ENCODE data around the gene RASL12.
A peak's percentile ranks its signal among the peaks of the same experiment; 100 is the strongest.
"Not testable (repeated sequence)": the region's sequence is repeated elsewhere in the genome, so short reads cannot be mapped to it uniquely, and the experiment has no call there.

RASL12 gene, protein sequence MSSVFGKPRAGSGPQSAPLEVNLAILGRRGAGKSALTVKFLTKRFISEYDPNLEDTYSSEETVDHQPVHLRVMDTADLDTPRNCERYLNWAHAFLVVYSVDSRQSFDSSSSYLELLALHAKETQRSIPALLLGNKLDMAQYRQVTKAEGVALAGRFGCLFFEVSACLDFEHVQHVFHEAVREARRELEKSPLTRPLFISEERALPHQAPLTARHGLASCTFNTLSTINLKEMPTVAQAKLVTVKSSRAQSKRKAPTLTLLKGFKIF

DNA sequence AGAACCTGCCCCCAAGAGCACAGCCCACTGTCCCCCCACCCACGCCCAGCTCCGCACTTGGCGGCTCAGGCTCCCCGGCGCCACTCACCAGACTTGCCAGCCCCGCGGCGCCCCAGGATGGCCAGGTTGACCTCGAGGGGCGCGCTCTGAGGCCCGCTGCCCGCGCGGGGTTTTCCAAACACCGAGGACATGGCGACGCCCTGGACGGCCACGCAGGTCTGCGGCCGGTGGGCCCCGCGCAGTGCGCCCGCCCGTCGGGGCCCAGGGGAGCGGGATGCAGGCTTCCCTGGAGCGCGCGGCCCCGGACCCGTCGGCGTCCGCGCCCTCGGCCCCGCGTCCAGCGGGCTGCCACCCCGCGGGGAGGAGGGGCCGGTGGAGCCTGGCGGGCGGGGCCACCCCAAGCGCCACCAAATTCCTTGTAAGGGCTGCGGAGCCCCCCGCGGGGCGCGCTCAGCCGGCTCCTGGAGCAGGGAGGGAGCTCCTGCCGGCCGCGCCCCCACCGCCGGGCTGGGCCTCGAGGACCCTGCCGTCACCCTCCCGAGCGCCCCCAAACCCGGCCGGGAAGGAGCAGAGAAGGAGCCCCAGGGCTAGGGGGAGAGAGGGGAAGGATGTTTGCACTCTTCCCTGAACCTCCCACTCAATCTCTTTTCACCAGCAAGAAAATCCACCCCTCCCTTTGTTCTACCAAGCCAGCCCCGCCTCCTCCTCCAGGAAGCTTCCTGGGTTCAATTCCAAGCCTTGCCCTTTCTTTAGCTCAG lies at the start of gene RASL12:
Gene RASL12, minus strand, starts transcription at position 347 of the 758 bp plus-strand sequence. Its CDS starts 156 bp downstream, at position 191.
- no peak for DNase-seq (ENCODE audit: low spot score)

DNA sequence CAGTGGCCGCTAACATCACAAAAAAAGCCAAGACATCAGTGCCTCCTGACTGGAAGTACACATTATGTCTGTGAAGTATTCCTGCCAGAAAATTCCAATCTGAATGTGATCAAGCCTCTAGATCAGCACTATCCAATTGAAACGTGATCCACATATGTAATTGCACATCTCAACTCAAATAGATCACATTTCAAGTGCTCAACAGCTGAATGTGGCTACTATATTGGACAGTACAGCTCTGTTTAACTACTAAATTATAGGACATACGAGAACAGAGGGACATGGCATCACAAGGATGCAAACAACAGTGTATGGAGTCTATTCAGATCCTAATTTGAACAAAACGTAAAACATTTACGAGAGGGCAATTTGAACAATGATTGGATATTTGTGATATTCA lies 47.8 kb upstream of the RASL12 start:
- no peak for DNase-seq (ENCODE audit: low spot score)

DNA sequence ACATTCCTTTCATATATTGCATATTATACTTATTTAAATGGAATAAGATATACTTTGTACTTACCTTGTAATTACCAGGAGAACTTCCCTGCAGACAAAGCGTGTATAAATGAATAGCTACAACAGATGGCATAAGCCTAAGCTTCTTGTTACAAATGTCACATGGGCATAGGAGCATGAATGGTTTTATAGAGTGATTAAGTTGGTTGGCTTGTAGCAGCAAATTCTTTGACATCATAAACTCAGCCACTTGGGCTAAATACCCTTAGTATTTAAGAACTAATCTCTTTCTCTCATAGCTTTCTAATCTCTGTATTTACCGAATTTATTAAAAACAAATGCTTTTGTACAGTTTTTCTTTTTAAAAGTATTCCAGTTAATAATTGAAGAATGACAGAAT lies 47.3 kb upstream of the RASL12 start, which contains the start of gene UBAP1L:
Gene UBAP1L, minus strand, starts transcription at position 115 of the 400 bp plus-strand sequence. CDS start 8,985 bp downstream, outside the sequence.
- no peak for DNase-seq (ENCODE audit: low spot score)

DNA sequence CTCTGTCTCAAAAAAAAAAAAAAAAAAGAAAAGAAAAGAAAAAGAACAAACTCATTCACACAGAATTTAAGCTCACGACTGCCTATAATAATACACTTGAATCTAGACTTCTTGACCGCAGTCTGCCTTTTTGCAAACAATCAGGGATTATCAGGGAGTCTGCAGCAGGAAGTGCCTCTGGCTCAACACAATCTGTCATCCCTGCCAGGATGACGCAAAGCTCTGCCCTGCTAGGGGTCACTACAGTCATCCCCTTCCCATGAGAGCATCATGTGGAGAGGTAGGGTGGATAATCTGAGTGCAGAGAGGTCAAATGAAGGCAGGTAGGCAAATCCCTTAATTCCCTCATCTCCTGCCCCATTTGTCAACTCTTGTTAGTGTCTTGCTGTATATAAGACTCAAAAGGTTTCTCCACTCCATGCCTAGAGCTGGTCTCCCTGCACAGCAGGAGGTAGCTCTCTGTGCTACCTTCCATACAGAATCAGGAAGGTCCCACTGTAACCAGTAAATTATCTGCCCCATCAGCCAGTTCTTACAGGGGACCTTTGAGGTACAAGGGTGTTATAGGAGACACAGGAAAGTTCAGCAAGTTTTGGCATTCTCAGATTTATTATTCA lies 43.0 kb upstream of the RASL12 start:
- DNase-seq (ENCODE audit: low spot score): no peak

DNA sequence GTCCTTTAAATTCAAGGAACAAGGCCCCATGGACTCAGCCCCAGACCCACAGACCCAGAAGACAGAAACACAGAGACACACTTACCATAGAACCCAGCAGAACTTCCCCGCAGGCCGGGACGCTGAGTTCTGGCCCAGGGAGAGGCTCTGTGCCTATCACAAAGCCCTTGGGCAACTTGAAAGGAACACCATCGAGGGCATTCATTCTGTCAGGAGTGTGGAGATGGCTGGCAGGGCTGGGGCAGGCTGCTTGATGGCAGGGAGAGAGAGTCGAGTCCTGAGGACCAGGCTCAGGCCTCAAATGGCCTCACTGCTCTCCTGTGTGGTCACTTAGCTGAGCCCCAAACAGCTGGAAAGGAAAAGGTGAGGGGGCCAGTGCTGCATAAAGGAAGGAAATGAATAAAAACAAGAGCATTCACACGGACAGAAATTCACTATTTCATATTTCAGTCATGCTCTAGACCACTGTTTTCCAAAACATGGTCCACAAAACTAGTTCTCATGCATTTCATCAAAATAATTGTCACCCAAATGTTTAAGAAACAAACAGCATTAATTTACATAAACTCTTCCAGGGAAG lies 38.3 kb upstream of the RASL12 start:
- no peak for DNase-seq (ENCODE audit: low spot score)

DNA sequence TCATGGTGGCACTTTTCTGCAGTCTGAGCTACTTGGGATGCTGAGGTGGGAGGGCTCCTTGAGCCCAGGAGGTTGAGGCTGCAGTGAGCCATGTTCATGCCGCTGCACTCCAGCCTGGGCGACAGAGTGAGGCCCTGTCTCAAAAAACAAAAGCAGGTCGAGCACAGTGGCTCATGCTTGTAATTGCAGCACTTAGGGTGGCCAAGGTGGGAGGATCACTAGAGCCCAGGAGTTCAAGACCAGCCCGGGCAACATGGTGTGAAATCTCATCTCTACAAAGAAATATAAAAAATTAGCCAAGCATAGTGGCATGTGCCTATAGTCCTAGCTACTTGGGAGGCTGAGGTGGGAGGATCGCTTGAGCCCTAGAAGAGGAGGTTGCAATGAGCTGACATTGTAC lies 37.2 kb upstream of the RASL12 start:
- DNase-seq (ENCODE audit: low spot score): no peak

DNA sequence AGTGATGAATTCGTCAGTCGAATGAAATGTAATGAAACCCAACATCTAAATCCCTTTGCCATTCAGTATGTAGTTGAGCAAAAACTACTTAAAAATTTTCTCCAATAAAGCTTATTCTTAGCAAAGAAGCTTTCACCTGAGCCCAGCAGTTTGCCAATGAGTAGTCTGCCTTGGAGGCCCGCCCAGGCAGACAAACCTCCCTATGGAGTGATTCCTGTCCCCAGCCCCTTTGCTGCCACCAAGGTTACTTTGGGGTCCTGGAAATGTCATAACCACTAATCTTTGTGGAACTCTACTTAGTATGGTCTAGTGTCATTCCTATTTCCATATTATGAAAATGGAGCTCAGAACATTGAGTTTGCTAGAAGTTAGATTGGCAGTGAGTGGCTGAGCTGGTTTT lies 35.1 kb upstream of the RASL12 start:
- DNase-seq (ENCODE audit: low spot score): no peak

DNA sequence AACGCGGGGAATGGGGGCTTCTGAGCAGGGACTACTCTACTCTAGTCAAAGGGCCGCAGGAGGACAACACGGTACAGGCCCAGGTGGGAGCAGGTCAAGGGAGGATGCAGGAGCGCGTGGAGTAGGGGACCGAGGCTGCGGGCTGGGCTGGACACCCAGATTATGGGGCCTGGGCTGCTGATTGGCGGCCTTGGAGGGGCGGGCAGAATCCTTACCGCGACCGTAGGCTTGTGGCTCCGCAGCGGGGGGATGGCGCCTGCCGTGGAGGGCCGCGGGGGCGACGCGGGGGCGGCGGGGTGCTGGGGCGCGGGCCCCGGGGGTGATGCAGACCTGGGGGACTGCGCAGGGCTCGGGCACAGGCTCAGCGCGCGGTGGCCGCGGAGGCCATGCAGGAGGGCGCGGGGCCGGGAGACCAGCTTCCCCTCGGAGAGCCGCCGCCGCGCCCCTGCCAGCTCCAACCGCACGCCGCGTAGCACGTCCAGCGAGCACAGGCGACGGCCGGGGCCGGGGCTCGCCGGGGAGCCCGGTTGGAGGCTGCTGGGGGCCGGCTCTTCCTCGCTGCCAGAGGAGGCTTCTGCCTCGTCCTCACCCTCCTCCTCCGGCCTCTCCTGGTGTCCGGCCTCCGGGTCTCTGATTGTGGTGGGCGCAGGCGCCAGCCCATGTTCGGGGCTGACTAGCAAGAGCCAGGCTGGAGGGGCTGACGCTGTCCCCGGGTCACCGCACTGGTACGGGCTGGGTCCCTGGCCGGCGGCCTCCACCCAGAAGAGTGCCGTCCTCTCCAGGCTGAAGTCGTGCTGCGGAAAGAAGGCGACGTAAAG lies 34.3 kb upstream of the RASL12 start:
- no peak for DNase-seq (ENCODE audit: low spot score)

DNA sequence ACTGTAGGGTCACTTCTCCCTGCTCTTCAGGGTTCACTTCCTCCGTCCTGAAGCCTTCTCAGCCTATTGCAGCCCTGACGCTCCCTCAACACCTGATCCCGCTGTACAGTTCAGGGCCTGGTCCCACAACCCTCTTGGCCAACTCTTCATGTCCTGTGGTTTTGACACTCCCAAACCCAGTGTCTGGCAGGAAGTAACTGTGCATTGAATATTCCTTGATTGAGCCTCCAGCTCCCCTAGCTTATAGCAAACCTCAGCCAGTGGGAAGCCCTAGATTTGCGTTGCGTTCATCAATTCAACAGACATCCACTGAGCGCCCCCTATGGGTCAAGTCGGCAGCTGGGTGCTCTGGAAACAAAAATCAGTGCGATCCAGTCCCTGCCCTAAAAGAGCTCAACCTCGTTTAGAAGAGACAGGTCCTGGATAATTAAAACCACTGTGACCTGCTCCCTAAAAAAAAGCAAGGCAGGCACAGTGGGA lies 33.7 kb upstream of the RASL12 start:
- peak; percentile 50 for DNase-seq (ENCODE audit: low spot score)

DNA sequence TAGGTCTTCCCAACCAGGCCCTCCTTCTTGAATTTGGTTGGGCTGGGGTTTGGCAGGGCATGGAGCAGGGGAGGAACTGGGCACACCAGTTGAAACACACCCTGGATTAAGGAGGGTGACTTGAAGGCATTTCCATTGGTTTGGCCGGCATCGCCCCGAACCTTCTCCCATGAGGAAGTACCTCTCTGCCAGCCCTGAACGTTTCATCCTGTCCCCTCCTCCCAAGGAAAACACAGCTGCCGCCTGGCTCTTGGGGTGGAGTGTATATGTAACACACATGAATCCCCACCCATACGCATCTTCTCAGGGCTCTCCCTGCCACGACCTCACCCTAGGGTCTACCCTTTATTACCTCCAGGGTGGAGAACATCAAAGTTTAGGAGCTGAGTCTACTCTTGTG lies 32.7 kb upstream of the RASL12 start:
- no peak for DNase-seq (ENCODE audit: low spot score)

DNA sequence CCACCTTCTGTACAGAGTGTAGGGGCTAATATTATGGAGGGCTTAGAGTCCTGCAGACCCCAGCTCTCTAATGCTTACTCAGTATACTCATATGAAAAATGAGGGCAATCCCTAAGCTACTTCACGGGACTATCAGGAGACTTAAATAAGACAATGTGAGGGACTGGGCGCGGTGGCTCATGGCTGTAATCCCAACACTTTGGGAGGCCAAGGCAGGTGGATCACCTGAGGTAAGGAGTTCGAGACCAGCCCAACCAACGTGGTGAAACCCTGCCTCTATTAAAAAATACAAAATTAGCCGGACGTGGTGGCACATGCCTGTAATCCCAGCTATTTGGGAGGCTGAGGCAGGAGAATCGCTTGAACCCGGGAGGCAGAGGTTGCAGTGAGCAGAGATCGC lies 32.0 kb upstream of the RASL12 start:
- not testable (repeated sequence) for DNase-seq (ENCODE audit: low spot score)

DNA sequence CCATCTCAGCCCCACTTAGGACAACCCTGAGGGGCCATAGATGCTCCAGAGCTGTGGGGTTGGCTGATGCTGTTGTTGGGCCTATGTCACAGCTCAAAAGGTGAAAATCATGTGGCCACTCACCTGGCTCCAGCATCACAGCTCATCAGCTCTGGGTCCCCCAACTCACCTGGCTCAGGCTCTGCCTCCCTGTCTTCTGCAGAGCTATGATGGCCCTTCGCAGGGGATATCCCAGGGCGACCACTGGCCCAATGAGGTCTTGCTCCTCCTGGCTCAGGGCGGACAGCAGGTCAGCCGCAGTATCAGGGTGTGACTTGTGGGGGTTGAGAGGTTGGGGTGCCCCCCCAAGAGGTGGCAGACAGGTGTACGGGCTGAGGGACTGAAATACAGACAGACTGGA lies 31.5 kb upstream of the RASL12 start:
- no peak for DNase-seq (ENCODE audit: low spot score)

DNA sequence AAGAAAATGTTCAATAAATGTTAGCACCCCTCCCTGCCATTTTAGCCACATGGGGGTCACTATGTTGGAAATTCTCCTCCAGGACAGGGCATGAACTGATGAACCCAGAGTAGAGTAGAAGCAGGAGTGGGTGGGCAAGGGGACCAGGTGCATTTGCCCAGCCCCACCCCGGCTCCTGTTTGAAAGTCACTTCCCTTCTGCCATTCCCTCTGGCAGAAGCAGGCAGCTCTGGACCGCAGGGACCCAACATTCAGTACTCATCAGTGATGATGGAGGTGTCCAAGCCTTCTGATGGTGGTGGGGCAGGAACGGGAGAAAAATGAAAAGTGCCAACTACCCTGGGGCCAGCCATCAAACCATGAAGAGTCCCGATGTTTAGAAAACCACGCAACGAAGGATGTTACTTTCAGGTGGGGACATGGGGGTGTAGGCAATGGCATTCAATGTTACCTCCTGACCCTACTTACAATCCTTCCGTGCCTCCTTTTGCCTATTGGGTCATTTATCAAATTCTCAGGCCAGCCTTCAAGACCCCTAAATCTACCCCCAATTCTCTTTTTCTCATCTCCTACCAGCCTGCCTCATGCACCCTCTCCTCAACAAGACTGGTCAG lies 30.0 kb upstream of the RASL12 start:
- DNase-seq (ENCODE audit: low spot score): no peak

DNA sequence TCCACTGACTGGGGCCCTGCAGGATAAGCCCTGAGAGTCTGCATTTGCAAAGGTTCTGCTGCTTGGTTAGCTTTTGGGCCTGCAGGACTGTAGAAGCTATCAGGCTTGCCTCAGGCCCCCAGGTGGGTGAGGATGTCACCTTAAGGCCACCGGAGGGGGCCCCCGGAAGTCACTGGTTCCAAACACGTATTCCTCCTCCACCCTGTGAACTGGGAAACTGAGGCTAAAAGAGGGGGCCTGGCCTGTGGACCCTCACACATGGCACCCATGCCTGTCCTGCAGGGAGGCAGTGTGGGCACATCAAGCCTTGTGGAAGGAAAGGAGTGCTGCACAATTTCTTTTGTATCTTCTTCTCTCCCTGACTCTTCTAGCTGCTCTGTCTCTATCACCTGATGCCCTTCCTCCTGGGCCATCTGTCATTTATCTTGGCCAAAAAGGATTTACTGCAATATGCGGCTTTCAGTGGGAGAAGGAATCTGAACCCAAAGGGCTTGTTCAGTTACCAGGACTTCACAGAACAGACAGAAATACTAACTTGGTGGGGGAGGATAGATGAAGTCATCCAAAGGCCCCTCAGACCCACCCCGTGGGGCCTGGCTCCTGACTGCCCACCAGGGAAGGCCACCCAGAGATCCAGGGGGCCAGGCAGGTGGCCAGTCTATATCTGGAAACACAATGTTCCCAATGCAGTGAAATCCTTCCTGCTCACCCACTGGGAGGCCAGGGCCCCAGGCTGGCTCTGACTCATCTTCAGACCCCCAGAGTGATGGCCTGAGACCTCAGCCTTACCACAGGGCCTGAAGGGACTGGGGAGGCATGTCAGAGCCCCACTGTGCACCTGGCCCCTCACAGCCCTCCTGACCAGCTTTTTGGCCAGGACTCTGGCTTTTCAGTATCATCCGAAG lies 28.9 kb upstream of the RASL12 start:
- DNase-seq (ENCODE audit: low spot score): no peak

DNA sequence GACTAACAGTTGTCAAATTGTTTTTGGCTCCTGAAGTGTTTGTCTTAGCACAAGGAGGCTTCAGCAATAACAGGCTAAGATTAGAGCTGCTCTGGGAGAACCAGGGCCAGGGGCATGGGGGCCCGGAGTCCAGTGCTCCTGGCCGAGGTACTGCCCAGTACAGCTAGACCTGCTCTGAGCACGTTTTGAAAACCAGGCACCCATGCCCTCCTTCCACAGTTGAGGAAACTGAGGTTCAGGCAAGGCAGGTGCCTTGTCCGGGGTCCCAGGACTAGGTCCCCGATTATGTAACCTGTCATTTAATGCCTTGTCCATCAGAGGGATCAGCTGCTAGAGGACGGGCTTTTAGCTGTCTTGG lies 27.9 kb upstream of the RASL12 start:
- no peak for DNase-seq (ENCODE audit: low spot score)

DNA sequence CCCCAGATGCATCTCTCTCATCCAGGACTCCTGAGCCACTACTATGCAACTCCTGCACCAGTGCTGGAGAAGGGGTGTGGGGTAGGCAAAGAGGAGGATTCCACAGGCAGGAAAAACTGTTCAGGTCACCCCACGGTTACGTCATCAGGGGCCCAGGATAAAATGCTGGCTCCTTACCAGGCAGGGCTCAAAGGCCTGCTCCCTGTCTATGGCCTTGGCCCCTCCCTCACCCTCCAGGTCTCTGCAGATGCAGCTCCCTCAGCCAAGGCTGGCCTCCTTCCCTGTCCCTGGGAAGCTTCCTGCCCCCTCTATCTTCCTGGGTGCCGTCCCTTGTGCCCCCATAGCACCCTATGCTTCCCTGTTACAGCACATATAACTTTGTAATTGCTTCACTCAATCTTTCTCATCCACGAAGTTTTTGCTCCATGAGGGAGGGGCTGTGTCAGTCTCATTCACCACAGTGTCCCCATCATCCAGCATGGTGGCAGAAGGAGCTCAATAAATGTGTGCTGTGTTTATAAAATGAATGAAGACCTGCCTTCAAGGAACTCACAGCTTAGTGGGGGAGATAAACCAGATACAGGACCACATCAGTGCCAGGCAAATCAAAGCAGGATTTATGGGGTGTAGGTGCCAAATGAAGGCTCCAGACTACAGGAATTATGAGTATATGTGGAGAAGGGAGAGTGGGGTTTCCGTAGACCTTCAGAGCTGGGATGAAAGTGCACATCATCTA lies 27.4 kb upstream of the RASL12 start:
- DNase-seq (ENCODE audit: low spot score): no peak

DNA sequence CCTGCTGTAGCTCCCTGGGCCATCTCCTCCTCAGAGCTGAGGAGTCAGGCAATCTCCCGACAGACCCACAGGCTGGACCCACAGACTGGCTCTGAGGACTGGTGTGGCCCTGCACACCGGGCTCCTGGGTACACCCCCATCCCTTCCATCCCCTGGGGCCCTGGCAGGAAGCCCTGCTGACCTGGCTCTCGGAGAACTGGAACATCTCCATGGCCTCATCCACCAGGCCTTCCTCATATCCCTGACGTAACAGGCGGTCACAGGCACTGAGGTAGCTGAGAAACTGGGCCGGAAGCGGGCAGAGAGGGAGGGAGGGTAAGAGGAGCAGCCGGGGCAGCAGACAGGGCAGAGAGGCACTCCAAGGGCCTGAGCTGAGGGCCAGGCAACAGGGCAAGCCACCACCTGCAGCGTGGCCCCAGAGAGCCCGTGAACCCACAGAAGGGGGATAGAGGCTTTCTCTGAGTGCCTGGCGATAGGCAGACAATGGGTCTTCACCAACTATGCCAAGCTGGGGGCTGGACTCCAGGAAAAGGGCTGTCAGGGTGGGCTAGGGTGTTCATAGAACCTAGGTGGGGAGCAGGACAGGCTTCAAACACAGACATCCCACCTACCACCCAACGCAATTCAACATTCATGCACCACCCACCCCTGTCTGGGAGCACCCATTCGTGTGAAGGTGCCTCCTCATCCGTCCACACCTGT lies 26.7 kb upstream of the RASL12 start:
- no peak for DNase-seq (ENCODE audit: low spot score)

DNA sequence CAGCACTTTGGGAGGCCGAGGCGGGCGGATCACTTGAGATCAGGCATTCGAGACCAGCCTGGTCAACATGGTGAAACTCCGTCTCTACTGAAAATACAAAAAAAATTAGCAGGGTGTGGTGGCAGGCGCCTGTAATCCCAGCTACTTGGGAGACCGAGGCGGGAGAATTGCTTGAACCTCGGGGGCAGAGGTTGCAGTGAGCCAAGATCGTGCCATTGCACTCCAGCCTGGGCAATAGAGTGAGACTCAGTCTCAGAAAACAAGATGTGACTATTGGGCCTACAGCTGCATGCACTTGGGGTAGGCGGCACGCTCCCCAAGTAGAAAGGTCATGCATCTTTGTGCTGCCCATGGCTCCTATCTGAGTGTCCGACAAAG lies 26.0 kb upstream of the RASL12 start:
- DNase-seq (ENCODE audit: low spot score): not testable (repeated sequence)
